Measurements from ENCODE around the gene PIK3CG. TPM values are rescaled to one million over a fixed set of nuclear protein-coding genes. Genes with fewer than 3 reads are reported as not detected.

The PIK3CG gene
- total RNA-seq (2022; extraction: Qiagen RNA extraction): not detected in 5 replicates

DNA sequence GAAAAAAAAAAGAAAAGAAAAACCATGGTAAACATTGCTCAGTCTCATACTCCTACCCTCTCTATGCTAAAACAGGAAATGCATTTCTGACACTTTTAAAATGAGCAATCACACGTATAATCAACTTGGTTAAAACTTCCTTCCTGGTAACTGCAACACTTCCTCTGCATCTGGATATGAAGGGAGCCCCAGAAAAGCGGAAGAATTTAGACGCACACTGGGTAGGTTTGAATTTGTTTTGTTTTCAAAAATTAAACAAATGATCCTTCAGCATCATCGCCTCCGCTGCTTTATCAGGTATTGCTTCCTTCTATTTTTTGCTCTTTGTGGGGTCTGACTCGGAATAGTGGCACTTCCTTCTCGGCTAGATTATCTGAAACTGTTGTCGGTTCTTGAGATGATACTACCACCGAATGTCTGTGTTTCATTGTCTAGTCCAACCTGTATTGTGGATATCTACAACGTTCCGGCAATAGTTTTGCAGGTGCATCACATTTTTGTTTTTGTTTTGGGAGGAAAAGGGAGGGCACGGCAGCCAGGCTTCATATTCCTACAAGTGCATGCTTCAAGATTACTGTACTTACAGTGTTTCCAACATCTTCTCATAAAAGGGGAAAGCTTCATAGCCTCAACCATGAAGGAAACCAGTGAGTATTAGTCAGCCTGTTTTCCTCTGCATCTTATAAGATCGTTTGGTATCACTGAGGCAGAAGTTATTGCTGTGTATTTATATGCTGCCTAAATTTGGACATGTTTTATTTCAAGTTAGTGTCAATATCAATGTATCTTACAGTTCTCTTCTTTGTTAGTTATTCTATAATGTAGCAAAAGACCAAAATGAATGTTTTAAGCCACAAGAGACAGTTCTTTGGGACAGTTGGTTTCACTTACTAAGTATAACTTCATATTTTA is at the start of gene PIK3CG:
Gene PIK3CG (plus strand): TSS at position 153 of the 912 bp plus-strand sequence. CDS start 2,280 bp downstream, outside the sequence.

Other genes with a start within 250 kb of the PIK3CG start
- 10.1 to 15.2 TPM (median 13.1 TPM) in 5 replicates for gene CCDC71L, start 204.1 kb upstream of the PIK3CG start, total RNA-seq (2022; extraction: Qiagen RNA extraction)
- 2.6 to 3.2 TPM (median 3.0 TPM) in 5 replicates for gene PRKAR2B, start 179.4 kb downstream of the PIK3CG start, total RNA-seq (2022; extraction: Qiagen RNA extraction)

Data from A549 treated with Mapracorat at 1 μM for 4 hours (cell line).